ENCODE measurements around the gene COX7A1.

Gene COX7A1

DNA sequence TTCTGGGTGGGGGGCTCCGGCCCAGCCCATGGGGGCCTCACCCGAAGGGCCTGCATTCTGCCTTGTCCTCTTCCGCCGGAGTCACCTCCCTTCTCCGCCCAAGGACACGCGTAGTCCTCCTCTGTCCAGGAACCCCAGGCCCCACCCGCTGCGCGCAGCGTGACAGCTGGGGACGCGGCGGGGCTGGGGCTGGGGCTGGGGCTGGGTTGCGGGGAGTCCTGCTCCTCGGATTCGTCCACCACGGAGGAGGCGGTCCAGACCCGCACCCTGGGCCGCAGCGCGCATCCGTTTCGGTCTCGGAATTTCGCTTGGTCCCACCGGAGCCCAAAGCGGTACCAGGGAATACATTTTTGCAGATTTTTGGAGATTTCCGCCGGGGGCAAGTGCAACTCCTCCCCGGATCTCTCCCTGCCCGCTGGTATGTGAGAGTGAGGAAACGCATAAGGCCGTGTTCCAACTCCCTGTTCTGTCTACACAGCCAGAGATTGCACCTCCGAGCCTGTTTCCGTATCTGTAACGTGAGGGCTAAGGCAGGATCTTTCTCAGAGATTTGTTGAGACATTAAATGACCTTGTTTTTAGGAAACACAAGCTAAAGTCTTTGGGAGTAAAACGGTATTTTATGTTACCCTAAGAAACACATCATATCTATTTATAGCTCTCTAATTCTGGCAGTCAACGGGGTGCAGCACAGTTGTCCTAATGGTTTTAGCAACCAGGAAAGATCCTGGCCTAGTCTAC is at the start of gene COX7A1:
Gene COX7A1 (minus strand): TSS at position 96 of the 740 bp plus-strand sequence. CDS start 40 bp downstream, at position 56.
- Histone ChIP-seq H3K4me3 (ENCODE audit: low read length, poor library complexity, severe bottlenecking) (no peak within 1 kb of the TSS), H3K4me1 (ENCODE audit: insufficient read depth, low read length, poor library complexity, severe bottlenecking) (no peaks in the 10 kb centered on the region), H3K9ac (ENCODE audit: low read depth, low read length, poor library complexity, severe bottlenecking) (no peak within 1 kb of the TSS), H3K79me2 (ENCODE audit: insufficient read depth, low read length) (no peaks in the 10 kb centered on the region), H3K27me3 (ENCODE audit: insufficient read depth, low read length, poor library complexity, severe bottlenecking) (no peaks in the 10 kb centered on the region), H4K20me1 (ENCODE audit: insufficient read depth, low read length, poor library complexity, severe bottlenecking) (peaks cover 3% of the 10 kb centered on the region), H3K9me3 (ENCODE audit: insufficient read depth, low read depth, low read length) (no peaks in the 10 kb centered on the region), H3F3A (ENCODE audit: low read depth) (no peaks in the 10 kb centered on the region), H3K9me2 (replicated peaks; ENCODE audit: low read depth, low read length) (no peaks in the 10 kb centered on the region), H3K4me2 (ENCODE audit: low read depth, low read length, poor library complexity, severe bottlenecking) (no peak within 1 kb of the TSS), H3K36me3 (ENCODE audit: insufficient read depth, low read length) (peaks cover 22% of the 10 kb centered on the region; the same call in 1 of the 2 replicates), H2AFZ (ENCODE audit: low read length) (no peak within 1 kb of the TSS)
- no peak for TF ChIP-seq EZH2phosphoT487 (IDR thresholded peaks at IDR 0.05; ENCODE audit: borderline replicate concordance)
- TF ChIP-seq, protein P1, sequence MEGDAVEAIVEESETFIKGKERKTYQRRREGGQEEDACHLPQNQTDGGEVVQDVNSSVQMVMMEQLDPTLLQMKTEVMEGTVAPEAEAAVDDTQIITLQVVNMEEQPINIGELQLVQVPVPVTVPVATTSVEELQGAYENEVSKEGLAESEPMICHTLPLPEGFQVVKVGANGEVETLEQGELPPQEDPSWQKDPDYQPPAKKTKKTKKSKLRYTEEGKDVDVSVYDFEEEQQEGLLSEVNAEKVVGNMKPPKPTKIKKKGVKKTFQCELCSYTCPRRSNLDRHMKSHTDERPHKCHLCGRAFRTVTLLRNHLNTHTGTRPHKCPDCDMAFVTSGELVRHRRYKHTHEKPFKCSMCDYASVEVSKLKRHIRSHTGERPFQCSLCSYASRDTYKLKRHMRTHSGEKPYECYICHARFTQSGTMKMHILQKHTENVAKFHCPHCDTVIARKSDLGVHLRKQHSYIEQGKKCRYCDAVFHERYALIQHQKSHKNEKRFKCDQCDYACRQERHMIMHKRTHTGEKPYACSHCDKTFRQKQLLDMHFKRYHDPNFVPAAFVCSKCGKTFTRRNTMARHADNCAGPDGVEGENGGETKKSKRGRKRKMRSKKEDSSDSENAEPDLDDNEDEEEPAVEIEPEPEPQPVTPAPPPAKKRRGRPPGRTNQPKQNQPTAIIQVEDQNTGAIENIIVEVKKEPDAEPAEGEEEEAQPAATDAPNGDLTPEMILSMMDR (conservative IDR thresholded peaks at IDR 0.05; ENCODE audit: low read length) = no peak

DNA sequence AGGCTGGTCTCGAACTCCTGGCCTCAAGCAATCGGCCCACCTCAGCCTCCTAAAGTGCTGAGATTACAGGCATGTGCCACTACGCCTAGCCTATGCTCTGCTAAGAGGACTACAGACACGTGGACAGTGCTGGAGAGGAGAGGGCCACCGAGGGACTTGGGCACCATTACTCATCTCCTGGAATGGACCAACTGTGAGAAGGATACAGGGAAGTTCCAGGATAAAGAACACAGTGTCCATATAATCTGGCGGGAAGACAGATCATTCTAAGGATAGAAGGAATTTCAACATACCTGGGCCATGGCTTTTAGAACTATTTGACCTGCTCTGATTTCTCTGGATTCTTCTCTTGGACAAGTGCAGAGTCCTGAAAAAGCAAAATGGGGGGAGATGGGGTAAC is 49.4 kb upstream of the COX7A1 start:
- Histone ChIP-seq H3K36me3 (ENCODE audit: insufficient read depth, low read length) (no peaks in the 10 kb centered on the region), H3K9ac (ENCODE audit: low read depth, low read length, poor library complexity, severe bottlenecking) (no peak overlapping the region), H3K9me2 (replicated peaks; ENCODE audit: low read depth, low read length) (no peaks in the 10 kb centered on the region), H3K4me1 (ENCODE audit: insufficient read depth, low read length, poor library complexity, severe bottlenecking) (no peaks in the 10 kb centered on the region), H3K4me2 (ENCODE audit: low read depth, low read length, poor library complexity, severe bottlenecking) (no peak overlapping the region), H3K4me3 (ENCODE audit: low read length, poor library complexity, severe bottlenecking) (no peak overlapping the region), H3F3A (ENCODE audit: low read depth) (no peaks in the 10 kb centered on the region), H2AFZ (ENCODE audit: low read length) (no peak overlapping the region), H3K27me3 (ENCODE audit: insufficient read depth, low read length, poor library complexity, severe bottlenecking) (no peaks in the 10 kb centered on the region), H4K20me1 (ENCODE audit: insufficient read depth, low read length, poor library complexity, severe bottlenecking) (no peaks in the 10 kb centered on the region), H3K9me3 (ENCODE audit: insufficient read depth, low read depth, low read length) (no peaks in the 10 kb centered on the region), H3K79me2 (ENCODE audit: insufficient read depth, low read length) (no peaks in the 10 kb centered on the region)
- TF ChIP-seq EZH2phosphoT487 (IDR thresholded peaks at IDR 0.05; ENCODE audit: borderline replicate concordance) = no peak
- TF ChIP-seq, protein P1 (conservative IDR thresholded peaks at IDR 0.05; ENCODE audit: low read length) = no peak

DNA sequence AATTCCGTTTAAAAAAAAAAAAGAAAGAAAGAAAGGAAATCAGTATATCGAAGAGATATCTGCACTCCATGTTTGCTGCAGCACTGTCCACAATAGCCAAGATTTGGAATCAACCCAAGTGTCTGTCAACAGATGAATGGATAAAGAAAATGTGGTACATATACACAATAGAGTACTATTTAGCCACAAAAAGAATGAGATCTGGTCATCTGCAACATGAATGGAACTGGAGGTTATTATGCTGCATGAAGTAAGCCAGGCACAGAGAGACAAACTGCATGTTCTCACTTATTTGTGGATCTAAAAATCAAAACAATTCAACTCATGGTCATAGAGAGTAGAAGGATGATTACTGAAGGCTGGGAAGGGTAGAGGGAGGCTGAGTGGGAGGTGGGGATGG is 45.9 kb upstream of the COX7A1 start:
- Histone ChIP-seq H3K4me2 (ENCODE audit: low read depth, low read length, poor library complexity, severe bottlenecking) (no peak overlapping the region), H4K20me1 (ENCODE audit: insufficient read depth, low read length, poor library complexity, severe bottlenecking) (no peaks in the 10 kb centered on the region), H3K4me3 (ENCODE audit: low read length, poor library complexity, severe bottlenecking) (no peak overlapping the region), H3K27me3 (ENCODE audit: insufficient read depth, low read length, poor library complexity, severe bottlenecking) (no peaks in the 10 kb centered on the region), H3K9me3 (ENCODE audit: insufficient read depth, low read depth, low read length) (no peaks in the 10 kb centered on the region), H2AFZ (ENCODE audit: low read length) (no peak overlapping the region), H3K79me2 (ENCODE audit: insufficient read depth, low read length) (no peaks in the 10 kb centered on the region), H3K36me3 (ENCODE audit: insufficient read depth, low read length) (peaks cover 4% of the 10 kb centered on the region; the same call in 1 of the 2 replicates), H3K4me1 (ENCODE audit: insufficient read depth, low read length, poor library complexity, severe bottlenecking) (no peaks in the 10 kb centered on the region), H3F3A (ENCODE audit: low read depth) (no peaks in the 10 kb centered on the region), H3K9ac (ENCODE audit: low read depth, low read length, poor library complexity, severe bottlenecking) (no peak overlapping the region), H3K9me2 (replicated peaks; ENCODE audit: low read depth, low read length) (no peaks in the 10 kb centered on the region)
- TF ChIP-seq EZH2phosphoT487 (IDR thresholded peaks at IDR 0.05; ENCODE audit: borderline replicate concordance) = no peak
- TF ChIP-seq, protein P1 (conservative IDR thresholded peaks at IDR 0.05; ENCODE audit: low read length) = no peak
